A549 (cell line): ENCODE measurements around the gene SLC25A41.

ENCODE experiments used
- CEBPB ChIP-seq, 2 experiments: fragments of >200 bp in 1 of 2; sonication (Bioruptor Twin) in 1 of 2; formaldehyde crosslinking in 1 of 2; IDR thresholded peaks; 2 replicates each; pipeline ENCODE4 v1.6.1; 2012 to 2016
- CHD2 ChIP-seq: fragments of 150-350 bp; IDR thresholded peaks from 2 replicates; pipeline ENCODE4 v1.6.1; 2014; ENCODE audit warnings: low read length; ENCODE audit not compliant: partially characterized antibody
- ELK1 ChIP-seq: fragments of 150-350 bp; IDR thresholded peaks from 2 replicates; pipeline ENCODE4 v1.6.1; 2014; ENCODE audit warnings: low read depth, mild to moderate bottlenecking, low read length
- EP300 ChIP-seq, 2 experiments: fragments of >200 bp; sonication (Bioruptor Twin); formaldehyde crosslinking; IDR thresholded peaks; 2 replicates in 1 of 2; 3 replicates in 1 of 2; pipeline ENCODE4 v1.6.1; 2016 to 2017
- KDM5A ChIP-seq: fragments of 200-600 bp; sonication (generic); IDR thresholded peaks from 2 replicates; pipeline ENCODE4 v1.6.1; 2016; ENCODE audit warnings: antibody characterized with exemption, mild to moderate bottlenecking
- NR3C1 ChIP-seq: fragments of >200 bp; sonication (Bioruptor Twin); formaldehyde crosslinking; IDR thresholded peaks from 3 replicates; pipeline ENCODE4 v1.6.1; 2017
- POLR2A ChIP-seq: IDR thresholded peaks from 2 replicates; pipeline ENCODE4 v1.6.1; 2012; ENCODE audit warnings: mild to moderate bottlenecking, low read length
- RFX5 ChIP-seq: fragments of 450-650 bp; IDR thresholded peaks from 2 replicates; pipeline ENCODE4 v1.7.1; 2014; ENCODE audit warnings: antibody characterized with exemption, mild to moderate bottlenecking, moderate library complexity
- SMC3 ChIP-seq: fragments of >200 bp; sonication (Bioruptor Twin); formaldehyde crosslinking; IDR thresholded peaks from 3 replicates; pipeline ENCODE4 v1.6.1; 2018; ENCODE audit warnings: inconsistent platforms
- ZC3H11A ChIP-seq: fragments of 450-650 bp; IDR thresholded peaks from 2 replicates; pipeline ENCODE4 v1.6.1; 2014; ENCODE audit warnings: antibody characterized with exemption, mild to moderate bottlenecking
- TF ChIP-seq, protein P1 (sequence below): fragments of >200 bp; sonication (Bioruptor Twin); formaldehyde crosslinking; IDR thresholded peaks from 3 replicates; pipeline ENCODE4 v1.5.1; 2016
- TF ChIP-seq, protein P2 (sequence below): fragments of >200 bp; sonication (Bioruptor Twin); formaldehyde crosslinking; IDR thresholded peaks from 3 replicates; pipeline ENCODE4 v1.6.1; 2016
- TF ChIP-seq, protein P3 (sequence below): fragments of 450-650 bp; IDR thresholded peaks from 2 replicates; pipeline ENCODE4 v1.6.1; 2014; ENCODE audit warnings: antibody characterized with exemption
- TF ChIP-seq, protein P4 (sequence below): fragments of 200-600 bp; sonication (generic); IDR thresholded peaks from 2 replicates; pipeline ENCODE4 v1.6.1; 2016; ENCODE audit warnings: antibody characterized with exemption, mild to moderate bottlenecking, moderate library complexity

GRCh38 chr19:6413291-6413690, 20.3 kb downstream of the SLC25A41 start:
- TF ChIP-seq, protein P1, sequence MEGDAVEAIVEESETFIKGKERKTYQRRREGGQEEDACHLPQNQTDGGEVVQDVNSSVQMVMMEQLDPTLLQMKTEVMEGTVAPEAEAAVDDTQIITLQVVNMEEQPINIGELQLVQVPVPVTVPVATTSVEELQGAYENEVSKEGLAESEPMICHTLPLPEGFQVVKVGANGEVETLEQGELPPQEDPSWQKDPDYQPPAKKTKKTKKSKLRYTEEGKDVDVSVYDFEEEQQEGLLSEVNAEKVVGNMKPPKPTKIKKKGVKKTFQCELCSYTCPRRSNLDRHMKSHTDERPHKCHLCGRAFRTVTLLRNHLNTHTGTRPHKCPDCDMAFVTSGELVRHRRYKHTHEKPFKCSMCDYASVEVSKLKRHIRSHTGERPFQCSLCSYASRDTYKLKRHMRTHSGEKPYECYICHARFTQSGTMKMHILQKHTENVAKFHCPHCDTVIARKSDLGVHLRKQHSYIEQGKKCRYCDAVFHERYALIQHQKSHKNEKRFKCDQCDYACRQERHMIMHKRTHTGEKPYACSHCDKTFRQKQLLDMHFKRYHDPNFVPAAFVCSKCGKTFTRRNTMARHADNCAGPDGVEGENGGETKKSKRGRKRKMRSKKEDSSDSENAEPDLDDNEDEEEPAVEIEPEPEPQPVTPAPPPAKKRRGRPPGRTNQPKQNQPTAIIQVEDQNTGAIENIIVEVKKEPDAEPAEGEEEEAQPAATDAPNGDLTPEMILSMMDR = no peak
- TF ChIP-seq, protein P2, sequence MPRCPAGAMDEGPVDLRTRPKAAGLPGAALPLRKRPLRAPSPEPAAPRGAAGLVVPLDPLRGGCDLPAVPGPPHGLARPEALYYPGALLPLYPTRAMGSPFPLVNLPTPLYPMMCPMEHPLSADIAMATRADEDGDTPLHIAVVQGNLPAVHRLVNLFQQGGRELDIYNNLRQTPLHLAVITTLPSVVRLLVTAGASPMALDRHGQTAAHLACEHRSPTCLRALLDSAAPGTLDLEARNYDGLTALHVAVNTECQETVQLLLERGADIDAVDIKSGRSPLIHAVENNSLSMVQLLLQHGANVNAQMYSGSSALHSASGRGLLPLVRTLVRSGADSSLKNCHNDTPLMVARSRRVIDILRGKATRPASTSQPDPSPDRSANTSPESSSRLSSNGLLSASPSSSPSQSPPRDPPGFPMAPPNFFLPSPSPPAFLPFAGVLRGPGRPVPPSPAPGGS = no peak
- TF ChIP-seq ZC3H11A (no peak), CEBPB (IDR thresholded peaks at IDR 0.05) (no peak), SMC3 (no peak), CHD2 (no peak), KDM5A (no peak), POLR2A (no peak), EP300 (IDR thresholded peaks at IDR 0.05) (no peak), NR3C1 (no peak), ELK1 (no peak), RFX5 (no peak)
- TF ChIP-seq, protein P3, sequence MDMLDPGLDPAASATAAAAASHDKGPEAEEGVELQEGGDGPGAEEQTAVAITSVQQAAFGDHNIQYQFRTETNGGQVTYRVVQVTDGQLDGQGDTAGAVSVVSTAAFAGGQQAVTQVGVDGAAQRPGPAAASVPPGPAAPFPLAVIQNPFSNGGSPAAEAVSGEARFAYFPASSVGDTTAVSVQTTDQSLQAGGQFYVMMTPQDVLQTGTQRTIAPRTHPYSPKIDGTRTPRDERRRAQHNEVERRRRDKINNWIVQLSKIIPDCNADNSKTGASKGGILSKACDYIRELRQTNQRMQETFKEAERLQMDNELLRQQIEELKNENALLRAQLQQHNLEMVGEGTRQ = no peak
- TF ChIP-seq, protein P4, sequence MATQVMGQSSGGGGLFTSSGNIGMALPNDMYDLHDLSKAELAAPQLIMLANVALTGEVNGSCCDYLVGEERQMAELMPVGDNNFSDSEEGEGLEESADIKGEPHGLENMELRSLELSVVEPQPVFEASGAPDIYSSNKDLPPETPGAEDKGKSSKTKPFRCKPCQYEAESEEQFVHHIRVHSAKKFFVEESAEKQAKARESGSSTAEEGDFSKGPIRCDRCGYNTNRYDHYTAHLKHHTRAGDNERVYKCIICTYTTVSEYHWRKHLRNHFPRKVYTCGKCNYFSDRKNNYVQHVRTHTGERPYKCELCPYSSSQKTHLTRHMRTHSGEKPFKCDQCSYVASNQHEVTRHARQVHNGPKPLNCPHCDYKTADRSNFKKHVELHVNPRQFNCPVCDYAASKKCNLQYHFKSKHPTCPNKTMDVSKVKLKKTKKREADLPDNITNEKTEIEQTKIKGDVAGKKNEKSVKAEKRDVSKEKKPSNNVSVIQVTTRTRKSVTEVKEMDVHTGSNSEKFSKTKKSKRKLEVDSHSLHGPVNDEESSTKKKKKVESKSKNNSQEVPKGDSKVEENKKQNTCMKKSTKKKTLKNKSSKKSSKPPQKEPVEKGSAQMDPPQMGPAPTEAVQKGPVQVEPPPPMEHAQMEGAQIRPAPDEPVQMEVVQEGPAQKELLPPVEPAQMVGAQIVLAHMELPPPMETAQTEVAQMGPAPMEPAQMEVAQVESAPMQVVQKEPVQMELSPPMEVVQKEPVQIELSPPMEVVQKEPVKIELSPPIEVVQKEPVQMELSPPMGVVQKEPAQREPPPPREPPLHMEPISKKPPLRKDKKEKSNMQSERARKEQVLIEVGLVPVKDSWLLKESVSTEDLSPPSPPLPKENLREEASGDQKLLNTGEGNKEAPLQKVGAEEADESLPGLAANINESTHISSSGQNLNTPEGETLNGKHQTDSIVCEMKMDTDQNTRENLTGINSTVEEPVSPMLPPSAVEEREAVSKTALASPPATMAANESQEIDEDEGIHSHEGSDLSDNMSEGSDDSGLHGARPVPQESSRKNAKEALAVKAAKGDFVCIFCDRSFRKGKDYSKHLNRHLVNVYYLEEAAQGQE = no peak
